Sigmoid colon (tissue), 4 donors: ENCODE measurements around the gene BEX4.
"Not testable (repeated sequence)": the region's sequence is repeated elsewhere in the genome, so short reads cannot be mapped to it uniquely, and the experiment has no call there.

Experiments used
- EP300 ChIP-seq, 4 donors: sonication (generic); formaldehyde crosslinking; IDR thresholded peaks; one replicate each; pipeline ENCODE4 v1.6.1; 2017; ENCODE audit warnings: antibody characterized with exemption in 4 of 4
- POLR2A ChIP-seq, 2 donors: fragments of 450-650 bp; IDR thresholded peaks; one replicate each; pipeline ENCODE4 v1.6.1; 2016; ENCODE audit warnings: antibody characterized with exemption in 2 of 2, mild to moderate bottlenecking in 2 of 2, moderate library complexity in 2 of 2
- TF ChIP-seq, protein P1 (sequence below), 4 experiments: fragments of 450-650 bp in 3 of 4; fragments of 200-600 bp in 1 of 4; IDR thresholded peaks; one replicate each; pipeline ENCODE4 v1.5.1; 2016 to 2019; ENCODE audit warnings: antibody characterized with exemption in 4 of 4, mild to moderate bottlenecking in 3 of 4, moderate library complexity in 2 of 4

DNA sequence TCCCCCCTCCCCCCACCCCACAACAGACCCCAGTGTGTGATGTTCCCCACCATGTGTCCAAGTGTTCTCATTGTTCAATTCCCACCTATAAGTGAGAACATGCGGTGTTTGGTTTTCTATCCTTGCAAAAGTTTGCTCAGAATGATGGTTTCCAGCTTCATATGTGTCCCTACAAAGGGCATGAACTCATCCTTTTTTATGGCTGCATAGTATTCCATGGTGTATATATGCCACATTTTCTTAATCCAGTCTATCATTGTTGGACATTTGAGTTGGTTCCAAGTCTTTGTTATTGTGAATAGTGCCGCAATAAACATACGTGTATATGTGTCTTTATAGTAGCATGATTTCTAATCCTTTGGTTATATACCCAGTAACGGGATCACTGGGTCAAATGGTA lies 16.2 kb upstream of the BEX4 start:
- not testable (repeated sequence) for TF ChIP-seq POLR2A, EP300 (IDR thresholded peaks at IDR 0.05)
- TF ChIP-seq, protein P1, sequence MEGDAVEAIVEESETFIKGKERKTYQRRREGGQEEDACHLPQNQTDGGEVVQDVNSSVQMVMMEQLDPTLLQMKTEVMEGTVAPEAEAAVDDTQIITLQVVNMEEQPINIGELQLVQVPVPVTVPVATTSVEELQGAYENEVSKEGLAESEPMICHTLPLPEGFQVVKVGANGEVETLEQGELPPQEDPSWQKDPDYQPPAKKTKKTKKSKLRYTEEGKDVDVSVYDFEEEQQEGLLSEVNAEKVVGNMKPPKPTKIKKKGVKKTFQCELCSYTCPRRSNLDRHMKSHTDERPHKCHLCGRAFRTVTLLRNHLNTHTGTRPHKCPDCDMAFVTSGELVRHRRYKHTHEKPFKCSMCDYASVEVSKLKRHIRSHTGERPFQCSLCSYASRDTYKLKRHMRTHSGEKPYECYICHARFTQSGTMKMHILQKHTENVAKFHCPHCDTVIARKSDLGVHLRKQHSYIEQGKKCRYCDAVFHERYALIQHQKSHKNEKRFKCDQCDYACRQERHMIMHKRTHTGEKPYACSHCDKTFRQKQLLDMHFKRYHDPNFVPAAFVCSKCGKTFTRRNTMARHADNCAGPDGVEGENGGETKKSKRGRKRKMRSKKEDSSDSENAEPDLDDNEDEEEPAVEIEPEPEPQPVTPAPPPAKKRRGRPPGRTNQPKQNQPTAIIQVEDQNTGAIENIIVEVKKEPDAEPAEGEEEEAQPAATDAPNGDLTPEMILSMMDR (IDR thresholded peaks at IDR 0.05), result not testable (repeated sequence)
